HepG2 (cell line): Measurements from ENCODE around the gene TLN1. TPM values are rescaled to one million over a fixed set of nuclear protein-coding genes. Genes with fewer than 3 reads are reported as not detected.

Experiments used
- AGO1 ChIP-seq: fragments of 200-400 bp; formaldehyde crosslinking; IDR thresholded peaks from 2 replicates; pipeline ENCODE4 v1.6.1; 2017; ENCODE audit warnings: mild to moderate bottlenecking, low read depth, low read length, moderate library complexity; ENCODE audit not compliant: poor library complexity, severe bottlenecking
- AHDC1 ChIP-seq: sonication (generic); formaldehyde crosslinking; IDR thresholded peaks from 2 replicates; pipeline ENCODE4 v1.5.1; 2020; ENCODE audit warnings: mild to moderate bottlenecking, missing genetic modification reagents, borderline replicate concordance
- GMEB1 ChIP-seq: sonication (generic); formaldehyde crosslinking; IDR thresholded peaks from 2 replicates; pipeline ENCODE4 v1.5.1; 2020; ENCODE audit warnings: missing genetic modification reagents, mild to moderate bottlenecking, borderline replicate concordance
- MAFK ChIP-seq, 2 experiments: IDR thresholded peaks in 1 of 2; conservative IDR thresholded peaks in 1 of 2; 2 replicates each; pipeline ENCODE4 v1.6.1; 2011; ENCODE audit warnings: improper control_type of control experiment in 2 of 2, low read length in 2 of 2
- MXI1 ChIP-seq: IDR thresholded peaks from 3 replicates; pipeline ENCODE4 v1.6.1; 2012; ENCODE audit warnings: low read depth, low read length, inconsistent platforms, borderline replicate concordance
- RNF2 ChIP-seq: fragments of 450-650 bp; conservative IDR thresholded peaks from 2 replicates; pipeline ENCODE4 v1.6.1; 2016; ENCODE audit warnings: low read depth
- RXRA ChIP-seq: sonication (generic); formaldehyde crosslinking; IDR thresholded peaks from 2 replicates; pipeline ENCODE4 v1.5.1; 2020; ENCODE audit warnings: missing genetic modification reagents
- SNAPC5 ChIP-seq: sonication (generic); formaldehyde crosslinking; IDR thresholded peaks from 2 replicates; pipeline ENCODE4 v1.8.1; 2023; ENCODE audit warnings: mild to moderate bottlenecking, missing genetic modification reagents, borderline replicate concordance
- SRY ChIP-seq: sonication (generic); formaldehyde crosslinking; IDR thresholded peaks from 2 replicates; pipeline ENCODE4 v1.8.0; 2022; ENCODE audit warnings: mild to moderate bottlenecking, missing genetic modification reagents
- SUZ12 ChIP-seq: fragments of 150-350 bp; IDR thresholded peaks from 2 replicates; pipeline ENCODE4 v1.6.1; 2014; ENCODE audit warnings: low read depth, low read length
- ZFP41 ChIP-seq: sonication (generic); formaldehyde crosslinking; IDR thresholded peaks from 2 replicates; pipeline ENCODE4 v1.4.0; 2020; ENCODE audit warnings: mild to moderate bottlenecking, missing genetic modification reagents, borderline replicate concordance
- ZNF12 ChIP-seq: sonication (generic); formaldehyde crosslinking; IDR thresholded peaks from 2 replicates; pipeline ENCODE4 v1.5.0; 2020; ENCODE audit warnings: missing genetic modification reagents
- ZNF335 ChIP-seq: sonication (generic); formaldehyde crosslinking; IDR thresholded peaks from 2 replicates; pipeline ENCODE4 v1.4.0; 2020; ENCODE audit warnings: missing genetic modification reagents
- ZNF720 ChIP-seq: sonication (generic); formaldehyde crosslinking; IDR thresholded peaks from 2 replicates; pipeline ENCODE4 v1.4.0; 2020; ENCODE audit warnings: missing genetic modification reagents
- ZSCAN22 ChIP-seq: sonication (generic); formaldehyde crosslinking; IDR thresholded peaks from 2 replicates; pipeline ENCODE4 v1.4.0; 2020; ENCODE audit warnings: mild to moderate bottlenecking, missing genetic modification reagents
- polyA plus RNA-seq, 8 experiments: library from polyadenylated mRNA; depleted of rRNA in 3 of 8; stranded (reverse) in 7 of 8; unstranded in 1 of 8; fragments of >200 nt; fragmentation: Illumina TruSeq in 4 of 8; extraction: Trizol in 4 of 8; gene quantifications; 2 replicates each; pipeline versions ENCODE4 v1.2.1 to v1.2.3, GENCODE V29; 2011 to 2016; ENCODE audit warnings: low read depth in 4 of 8, missing spikeins in 1 of 8, mixed read lengths in 1 of 8; ENCODE audit not compliant: insufficient read depth in 1 of 8
- total RNA-seq, 5 experiments: library from RNA; depleted of rRNA; stranded (reverse); fragments of >200 nt; fragmentation: Illumina TruSeq; extraction: Trizol; gene quantifications; 2 replicates each; pipeline ENCODE4 v1.2.3, GENCODE V29; 2016; ENCODE audit warnings: low read depth in 1 of 5
- TF ChIP-seq, protein P1 (sequence below): sonication (generic); formaldehyde crosslinking; IDR thresholded peaks from 2 replicates; pipeline ENCODE4 v1.4.0; 2020; ENCODE audit warnings: missing genetic modification reagents

The TLN1 gene
- total and polyA plus RNA-seq, 2 of the 13 experiments (the other 11 are each of a cell fraction or from before 2014, with no cell fraction given): 35.2 to 51.8 TPM

DNA sequence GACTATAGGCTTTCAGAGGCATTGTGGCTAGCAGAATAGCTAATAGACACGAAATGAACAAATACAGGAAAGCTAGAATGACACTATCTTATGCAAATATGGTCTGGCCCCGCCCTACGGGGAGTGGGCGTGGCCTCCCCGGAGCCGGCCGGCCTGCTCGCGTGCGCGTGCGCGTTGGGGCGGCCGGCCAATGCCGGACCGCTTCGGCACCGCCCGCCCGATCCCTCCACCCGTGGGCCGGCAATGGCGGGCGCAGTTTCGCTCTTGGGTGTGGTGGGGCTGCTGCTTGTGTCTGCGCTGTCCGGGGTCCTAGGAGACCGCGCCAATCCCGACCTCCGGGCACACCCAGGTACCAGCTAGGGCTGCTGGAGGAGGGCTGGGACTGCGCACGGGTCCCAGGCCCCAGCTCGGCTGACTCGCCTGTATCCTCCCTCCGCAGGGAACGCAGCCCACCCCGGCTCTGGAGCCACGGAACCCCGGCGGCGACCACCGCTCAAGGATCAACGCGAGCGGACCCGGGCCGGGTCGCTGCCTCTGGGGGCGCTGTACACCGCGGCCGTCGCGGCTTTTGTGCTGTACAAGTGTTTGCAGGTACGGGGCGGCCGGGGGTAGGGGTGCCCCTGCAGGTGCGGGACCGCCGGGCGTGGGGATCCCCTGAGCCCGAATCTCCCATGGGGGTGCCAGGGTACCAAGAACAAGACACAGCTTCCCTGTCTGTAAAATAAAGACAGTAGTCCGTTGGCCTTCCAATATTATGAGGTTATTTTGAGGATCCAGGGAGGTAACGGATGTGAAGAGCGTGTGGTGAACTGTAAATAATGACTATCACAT is 73.6 kb downstream of the TLN1 start, which contains the start of gene CCDC107 (continued):
- TF ChIP-seq AHDC1 (no peak), SRY (CRISPR knock-in tag) (peak; percentile 57; the same call in 1 of the 2 replicates), GMEB1 (CRISPR knock-in tag) (no peak), AGO1 (peak; percentile 96), ZNF720 (no peak), SNAPC5 (CRISPR knock-in tag) (peak; percentile 91; the same call in 1 of the 2 replicates), SUZ12 (no peak), RXRA (peak; percentile 71; the same call in 1 of the 2 replicates), ZNF12 (CRISPR knock-in tag) (no peak), ZSCAN22 (CRISPR knock-in tag) (no peak), MAFK (conservative IDR thresholded peaks at IDR 0.05 in 1 of 2, IDR thresholded peaks at IDR 0.05 in 1 of 2; ENCODE audit: low read length in 2 of 2) (no peak), ZFP41 (CRISPR knock-in tag) (no peak), MXI1 (peak; percentile 22; the same call in 2 of the 3 replicates), RNF2 (no peak), ZNF335 (CRISPR knock-in tag) (no peak)
- TF ChIP-seq, protein P1, sequence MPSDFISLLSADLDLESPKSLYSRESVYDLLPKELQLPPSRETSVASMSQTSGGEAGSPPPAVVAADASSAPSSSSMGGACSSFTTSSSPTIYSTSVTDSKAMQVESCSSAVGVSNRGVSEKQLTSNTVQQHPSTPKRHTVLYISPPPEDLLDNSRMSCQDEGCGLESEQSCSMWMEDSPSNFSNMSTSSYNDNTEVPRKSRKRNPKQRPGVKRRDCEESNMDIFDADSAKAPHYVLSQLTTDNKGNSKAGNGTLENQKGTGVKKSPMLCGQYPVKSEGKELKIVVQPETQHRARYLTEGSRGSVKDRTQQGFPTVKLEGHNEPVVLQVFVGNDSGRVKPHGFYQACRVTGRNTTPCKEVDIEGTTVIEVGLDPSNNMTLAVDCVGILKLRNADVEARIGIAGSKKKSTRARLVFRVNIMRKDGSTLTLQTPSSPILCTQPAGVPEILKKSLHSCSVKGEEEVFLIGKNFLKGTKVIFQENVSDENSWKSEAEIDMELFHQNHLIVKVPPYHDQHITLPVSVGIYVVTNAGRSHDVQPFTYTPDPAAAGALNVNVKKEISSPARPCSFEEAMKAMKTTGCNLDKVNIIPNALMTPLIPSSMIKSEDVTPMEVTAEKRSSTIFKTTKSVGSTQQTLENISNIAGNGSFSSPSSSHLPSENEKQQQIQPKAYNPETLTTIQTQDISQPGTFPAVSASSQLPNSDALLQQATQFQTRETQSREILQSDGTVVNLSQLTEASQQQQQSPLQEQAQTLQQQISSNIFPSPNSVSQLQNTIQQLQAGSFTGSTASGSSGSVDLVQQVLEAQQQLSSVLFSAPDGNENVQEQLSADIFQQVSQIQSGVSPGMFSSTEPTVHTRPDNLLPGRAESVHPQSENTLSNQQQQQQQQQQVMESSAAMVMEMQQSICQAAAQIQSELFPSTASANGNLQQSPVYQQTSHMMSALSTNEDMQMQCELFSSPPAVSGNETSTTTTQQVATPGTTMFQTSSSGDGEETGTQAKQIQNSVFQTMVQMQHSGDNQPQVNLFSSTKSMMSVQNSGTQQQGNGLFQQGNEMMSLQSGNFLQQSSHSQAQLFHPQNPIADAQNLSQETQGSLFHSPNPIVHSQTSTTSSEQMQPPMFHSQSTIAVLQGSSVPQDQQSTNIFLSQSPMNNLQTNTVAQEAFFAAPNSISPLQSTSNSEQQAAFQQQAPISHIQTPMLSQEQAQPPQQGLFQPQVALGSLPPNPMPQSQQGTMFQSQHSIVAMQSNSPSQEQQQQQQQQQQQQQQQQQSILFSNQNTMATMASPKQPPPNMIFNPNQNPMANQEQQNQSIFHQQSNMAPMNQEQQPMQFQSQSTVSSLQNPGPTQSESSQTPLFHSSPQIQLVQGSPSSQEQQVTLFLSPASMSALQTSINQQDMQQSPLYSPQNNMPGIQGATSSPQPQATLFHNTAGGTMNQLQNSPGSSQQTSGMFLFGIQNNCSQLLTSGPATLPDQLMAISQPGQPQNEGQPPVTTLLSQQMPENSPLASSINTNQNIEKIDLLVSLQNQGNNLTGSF (CRISPR knock-in tag): no peak; the same call in 1 of the 2 replicates
